Hippocampal formation (tissue), 2 donors: ENCODE measurements around the gene TBC1D2B.
"Not testable (repeated sequence)": the region's sequence is repeated elsewhere in the genome, so short reads cannot be mapped to it uniquely, and the experiment has no call there.

Source experiments
- DNase-seq, 2 donors: peaks; one replicate each; lab custom pipeline; 2025; lab: John Stamatoyannopoulos, UW

The TBC1D2B gene

GRCh38 chr15:77975332-77976094 is 102.0 kb downstream of the TBC1D2B start:
- peak in 1 of 2 donors; percentile 5 for DNase-seq

- no peak for DNase-seq
These were observed 102.8 kb downstream of the TBC1D2B start for GRCh38 chr15:77974416-77975331.

GRCh38 chr15:77974098-77974414 is 103.5 kb downstream of the TBC1D2B start:
- peak in 1 of 2 donors; percentile 51 for DNase-seq

- not testable (repeated sequence) for DNase-seq
These were observed 104.0 kb downstream of the TBC1D2B start for GRCh38 chr15:77973273-77974097.

GRCh38 chr15:77972706-77973105 is 104.8 kb downstream of the TBC1D2B start:
- DNase-seq, result not testable (repeated sequence)

- not testable (repeated sequence) for DNase-seq
These were observed 105.6 kb downstream of the TBC1D2B start for GRCh38 chr15:77971875-77972274.

GRCh38 chr15:77970813-77971360 is 106.6 kb downstream of the TBC1D2B start:
- not testable (repeated sequence) for DNase-seq

- DNase-seq, result no peak
These were observed 108.5 kb downstream of the TBC1D2B start for GRCh38 chr15:77969055-77969454.

GRCh38 chr15:77967798-77968197 is 109.7 kb downstream of the TBC1D2B start:
- DNase-seq, result no peak

GRCh38 chr15:77967235-77967615 is 110.3 kb downstream of the TBC1D2B start:
- not testable (repeated sequence) for DNase-seq

GRCh38 chr15:77966540-77967234 is 110.8 kb downstream of the TBC1D2B start:
- peak; percentile 30 to 37 for DNase-seq

- no peak for DNase-seq
These were observed 113.3 kb downstream of the TBC1D2B start for GRCh38 chr15:77964193-77964592.

- DNase-seq, result peak; percentile 15 to 70
These were observed 118.1 kb downstream of the TBC1D2B start for GRCh38 chr15:77959432-77959879.

GRCh38 chr15:77958716-77959431 is 118.6 kb downstream of the TBC1D2B start:
- not testable (repeated sequence) for DNase-seq

GRCh38 chr15:77958021-77958420 is 119.5 kb downstream of the TBC1D2B start:
- not testable (repeated sequence) for DNase-seq

GRCh38 chr15:77953926-77954325 is 123.6 kb downstream of the TBC1D2B start:
- not testable (repeated sequence) for DNase-seq

- not testable (repeated sequence) for DNase-seq
These were observed 124.5 kb downstream of the TBC1D2B start for GRCh38 chr15:77952928-77953446.

- not testable (repeated sequence) for DNase-seq
These were observed 126.3 kb downstream of the TBC1D2B start for GRCh38 chr15:77951105-77951786.

- DNase-seq, result not testable (repeated sequence)
These were observed 127.0 kb downstream of the TBC1D2B start for GRCh38 chr15:77950470-77950869.
